Measurements from ENCODE around the gene MEN1. TPM values are rescaled to one million over a fixed set of nuclear protein-coding genes. Genes with fewer than 3 reads are reported as not detected.

Gene MEN1
- total RNA-seq, 4 donors from 2014 or later, result 8.6 to 15.8 (median 13.4) TPM

Other genes starting within 250 kb of the MEN1 start
- gene SLC22A12, start 219.3 kb downstream of the MEN1 start, total RNA-seq, result not detected
- gene NRXN2, start 87.4 kb downstream of the MEN1 start, total RNA-seq, result 1 to 10 TPM in 3 of 4 donors, under 1 TPM in 1; 0.16 to 7.0 (median 2.9) TPM
- gene RASGRP2, start 66.4 kb downstream of the MEN1 start, total RNA-seq, result 10 to 100 TPM in 3 of 4 donors, 1 to 10 TPM in 1; 6.8 to 47.5 (median 14.6) TPM
- 10 to 100 TPM in 1 of 4 donors, 1 to 10 TPM in 2, under 1 TPM in 1; 0.51 to 63.7 (median 4.4) TPM for gene PYGM, start 50.6 kb downstream of the MEN1 start, total RNA-seq
- gene SF1, start 32.0 kb downstream of the MEN1 start, total RNA-seq, result 100 to 1,000 TPM; 215 to 388 (median 273) TPM
- 10 to 100 TPM in 2 of 4 donors, 1 to 10 TPM in 2; 5.9 to 14.3 (median 9.1) TPM for gene MAP4K2, start 7.3 kb downstream of the MEN1 start, total RNA-seq
- under 1 TPM in 3 of 4 donors, not detected in 1; 0.17 to 0.38 (median 0.22) TPM for gene CDC42BPG, start 34.1 kb upstream of the MEN1 start, total RNA-seq
- 100 to 1,000 TPM in 1 of 4 donors, 10 to 100 TPM in 3; 37.2 to 108 (median 46.4) TPM for gene EHD1, start 68.1 kb upstream of the MEN1 start, total RNA-seq
- 10 to 100 TPM; 12.4 to 47.7 (median 22.2) TPM for gene ATG2A, start 106.7 kb upstream of the MEN1 start, total RNA-seq
- gene PPP2R5B, start 114.1 kb upstream of the MEN1 start, total RNA-seq, result 10 to 100 TPM in 2 of 4 donors, 1 to 10 TPM in 2; 8.8 to 19.8 (median 14.3) TPM
- not detected for gene GPHA2, start 125.3 kb upstream of the MEN1 start, total RNA-seq
- not detected for gene MAJIN, start 161.6 kb upstream of the MEN1 start, total RNA-seq
- gene BATF2, start 186.4 kb upstream of the MEN1 start, total RNA-seq, result 1 to 10 TPM in 2 of 4 donors, under 1 TPM in 1, not detected in 1; 0.68 to 1.9 (median 1.3) TPM
- 100 to 1,000 TPM in 2 of 4 donors, 10 to 100 TPM in 2; 90.8 to 165 (median 131) TPM for gene ARL2, start 203.6 kb upstream of the MEN1 start, total RNA-seq
- 10 to 100 TPM; 16.0 to 39.2 (median 20.5) TPM for gene SNX15, start 216.9 kb upstream of the MEN1 start, total RNA-seq
- gene SAC3D1, start 230.7 kb upstream of the MEN1 start, total RNA-seq, result 10 to 100 TPM in 1 of 4 donors, 1 to 10 TPM in 3; 4.0 to 22.0 (median 7.0) TPM
- gene NAALADL1, start 248.0 kb upstream of the MEN1 start, total RNA-seq, result 10 to 100 TPM in 3 of 4 donors, 1 to 10 TPM in 1; 2.9 to 26.3 (median 16.4) TPM

Measured in subcutaneous adipose tissue (tissue), 4 donors.